Liver (tissue), 3 donors: ENCODE data around the gene ADRA1B.

Experiments
- EGR1 ChIP-seq, 2 donors: IDR thresholded peaks; 2 replicates each; pipeline ENCODE4 v1.6.1; 2016 to 2018; ENCODE audit warnings: antibody characterized with exemption in 2 of 2, low read depth in 2 of 2
- FOXA1 ChIP-seq: IDR thresholded peaks from 2 replicates; pipeline ENCODE4 v1.6.1; 2016; ENCODE audit warnings: antibody characterized with exemption
- GABPA ChIP-seq, 2 donors: IDR thresholded peaks in 1 of 2; conservative IDR thresholded peaks in 1 of 2; 2 replicates each; pipeline ENCODE4 v1.6.1; 2016; ENCODE audit warnings: antibody characterized with exemption in 2 of 2, mild to moderate bottlenecking in 1 of 2, moderate library complexity in 1 of 2
- JUND ChIP-seq, 2 donors: IDR thresholded peaks; 2 replicates each; pipeline ENCODE4 v1.6.1; 2016; ENCODE audit warnings: antibody characterized with exemption in 2 of 2
- NR2F2 ChIP-seq: IDR thresholded peaks from 2 replicates; pipeline ENCODE4 v1.6.1; 2016; ENCODE audit warnings: antibody characterized with exemption
- RAD21 ChIP-seq, 2 donors: IDR thresholded peaks; 2 replicates each; pipeline ENCODE4 v1.6.1; 2016; ENCODE audit warnings: antibody characterized with exemption in 2 of 2, mild to moderate bottlenecking in 2 of 2
- RXRA ChIP-seq, 2 donors: IDR thresholded peaks; 2 replicates each; pipeline ENCODE4 v1.6.1; 2017 to 2018; ENCODE audit warnings: antibody characterized with exemption in 2 of 2, mild to moderate bottlenecking in 1 of 2
- SP1 ChIP-seq: IDR thresholded peaks from 2 replicates; pipeline ENCODE4 v1.6.1; 2018; ENCODE audit warnings: antibody characterized with exemption, mild to moderate bottlenecking
- TAF1 ChIP-seq: conservative IDR thresholded peaks from 2 replicates; pipeline ENCODE4 v1.6.1; 2016; ENCODE audit warnings: antibody characterized with exemption, mild to moderate bottlenecking
- YY1 ChIP-seq: IDR thresholded peaks from 2 replicates; pipeline ENCODE4 v1.6.1; 2016; ENCODE audit warnings: antibody characterized with exemption, mild to moderate bottlenecking
- TF ChIP-seq, protein P1 (sequence below): IDR thresholded peaks from 2 replicates; pipeline ENCODE4 v1.6.1; 2016; ENCODE audit warnings: antibody characterized with exemption, mild to moderate bottlenecking
- TF ChIP-seq, protein P2 (sequence below): fragments of 150-350 bp; IDR thresholded peaks from 2 replicates; pipeline ENCODE4 v1.5.1; 2017; ENCODE audit warnings: improper control_type of control experiment, low read depth, low read length; ENCODE audit not compliant: missing input control
- TF ChIP-seq, protein P3 (sequence below): IDR thresholded peaks from 2 replicates; pipeline ENCODE4 v1.6.1; 2016; ENCODE audit warnings: antibody characterized with exemption
- donor health status: healthy.
- donor health status: healthy.

DNA sequence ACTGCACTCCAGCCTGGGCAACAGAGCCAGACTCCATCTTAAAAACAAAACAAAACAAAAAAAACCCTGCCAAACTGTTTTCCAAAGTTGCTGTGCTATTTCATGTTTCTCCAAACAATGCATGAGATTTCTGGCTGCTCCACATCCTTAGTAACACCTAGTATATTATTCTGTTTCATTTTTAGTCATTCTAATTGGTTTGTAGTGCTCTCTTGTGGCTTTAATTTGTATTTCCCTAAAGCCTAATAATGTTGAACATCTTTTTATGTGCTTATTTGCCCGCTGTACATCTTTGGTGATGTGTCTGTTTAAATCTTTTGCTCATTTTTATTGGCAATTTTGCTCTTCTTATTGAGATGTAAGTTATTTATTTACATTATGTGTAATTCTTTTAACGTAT, 74.2 kb downstream of the ADRA1B start:
- TF ChIP-seq SP1 (no peak), RAD21 (IDR thresholded peaks at IDR 0.05) (peak; percentile 12 to 38), NR2F2 (no peak), TAF1 (no peak), JUND (IDR thresholded peaks at IDR 0.05) (no peak), YY1 (no peak), GABPA (IDR thresholded peaks at IDR 0.05 in 1 of 2, conservative IDR thresholded peaks at IDR 0.05 in 1 of 2) (no peak), FOXA1 (no peak), EGR1 (IDR thresholded peaks at IDR 0.05; ENCODE audit: low read depth in 2 of 2) (no peak), RXRA (IDR thresholded peaks at IDR 0.05) (no peak)
- TF ChIP-seq, protein P1, sequence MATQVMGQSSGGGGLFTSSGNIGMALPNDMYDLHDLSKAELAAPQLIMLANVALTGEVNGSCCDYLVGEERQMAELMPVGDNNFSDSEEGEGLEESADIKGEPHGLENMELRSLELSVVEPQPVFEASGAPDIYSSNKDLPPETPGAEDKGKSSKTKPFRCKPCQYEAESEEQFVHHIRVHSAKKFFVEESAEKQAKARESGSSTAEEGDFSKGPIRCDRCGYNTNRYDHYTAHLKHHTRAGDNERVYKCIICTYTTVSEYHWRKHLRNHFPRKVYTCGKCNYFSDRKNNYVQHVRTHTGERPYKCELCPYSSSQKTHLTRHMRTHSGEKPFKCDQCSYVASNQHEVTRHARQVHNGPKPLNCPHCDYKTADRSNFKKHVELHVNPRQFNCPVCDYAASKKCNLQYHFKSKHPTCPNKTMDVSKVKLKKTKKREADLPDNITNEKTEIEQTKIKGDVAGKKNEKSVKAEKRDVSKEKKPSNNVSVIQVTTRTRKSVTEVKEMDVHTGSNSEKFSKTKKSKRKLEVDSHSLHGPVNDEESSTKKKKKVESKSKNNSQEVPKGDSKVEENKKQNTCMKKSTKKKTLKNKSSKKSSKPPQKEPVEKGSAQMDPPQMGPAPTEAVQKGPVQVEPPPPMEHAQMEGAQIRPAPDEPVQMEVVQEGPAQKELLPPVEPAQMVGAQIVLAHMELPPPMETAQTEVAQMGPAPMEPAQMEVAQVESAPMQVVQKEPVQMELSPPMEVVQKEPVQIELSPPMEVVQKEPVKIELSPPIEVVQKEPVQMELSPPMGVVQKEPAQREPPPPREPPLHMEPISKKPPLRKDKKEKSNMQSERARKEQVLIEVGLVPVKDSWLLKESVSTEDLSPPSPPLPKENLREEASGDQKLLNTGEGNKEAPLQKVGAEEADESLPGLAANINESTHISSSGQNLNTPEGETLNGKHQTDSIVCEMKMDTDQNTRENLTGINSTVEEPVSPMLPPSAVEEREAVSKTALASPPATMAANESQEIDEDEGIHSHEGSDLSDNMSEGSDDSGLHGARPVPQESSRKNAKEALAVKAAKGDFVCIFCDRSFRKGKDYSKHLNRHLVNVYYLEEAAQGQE, result no peak
- TF ChIP-seq, protein P2, sequence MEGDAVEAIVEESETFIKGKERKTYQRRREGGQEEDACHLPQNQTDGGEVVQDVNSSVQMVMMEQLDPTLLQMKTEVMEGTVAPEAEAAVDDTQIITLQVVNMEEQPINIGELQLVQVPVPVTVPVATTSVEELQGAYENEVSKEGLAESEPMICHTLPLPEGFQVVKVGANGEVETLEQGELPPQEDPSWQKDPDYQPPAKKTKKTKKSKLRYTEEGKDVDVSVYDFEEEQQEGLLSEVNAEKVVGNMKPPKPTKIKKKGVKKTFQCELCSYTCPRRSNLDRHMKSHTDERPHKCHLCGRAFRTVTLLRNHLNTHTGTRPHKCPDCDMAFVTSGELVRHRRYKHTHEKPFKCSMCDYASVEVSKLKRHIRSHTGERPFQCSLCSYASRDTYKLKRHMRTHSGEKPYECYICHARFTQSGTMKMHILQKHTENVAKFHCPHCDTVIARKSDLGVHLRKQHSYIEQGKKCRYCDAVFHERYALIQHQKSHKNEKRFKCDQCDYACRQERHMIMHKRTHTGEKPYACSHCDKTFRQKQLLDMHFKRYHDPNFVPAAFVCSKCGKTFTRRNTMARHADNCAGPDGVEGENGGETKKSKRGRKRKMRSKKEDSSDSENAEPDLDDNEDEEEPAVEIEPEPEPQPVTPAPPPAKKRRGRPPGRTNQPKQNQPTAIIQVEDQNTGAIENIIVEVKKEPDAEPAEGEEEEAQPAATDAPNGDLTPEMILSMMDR, result no peak
- TF ChIP-seq, protein P3, sequence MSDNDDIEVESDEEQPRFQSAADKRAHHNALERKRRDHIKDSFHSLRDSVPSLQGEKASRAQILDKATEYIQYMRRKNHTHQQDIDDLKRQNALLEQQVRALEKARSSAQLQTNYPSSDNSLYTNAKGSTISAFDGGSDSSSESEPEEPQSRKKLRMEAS, result no peak
